Thyroid gland (tissue), 4 donors: ENCODE data around the gene USP2.

ENCODE experiments used
- CTCF ChIP-seq, 6 experiments: fragments of 200-600 bp in 3 of 6; fragments of 450-650 bp in 3 of 6; sonication (generic) in 3 of 6; IDR thresholded peaks; one replicate each; pipeline ENCODE4 v1.5.1; 2016 to 2019; ENCODE audit warnings: antibody characterized with exemption in 6 of 6, mild to moderate bottlenecking in 2 of 6, inconsistent platforms in 1 of 6, moderate library complexity in 1 of 6
- POLR2A ChIP-seq, 2 donors: fragments of 450-650 bp; IDR thresholded peaks; one replicate each; pipeline ENCODE4 v1.6.1; 2017; ENCODE audit warnings: antibody characterized with exemption in 2 of 2, mild to moderate bottlenecking in 2 of 2, moderate library complexity in 1 of 2

- TF ChIP-seq CTCF (IDR thresholded peaks at IDR 0.05) (no peak), POLR2A (IDR thresholded peaks at IDR 0.05) (no peak)
Observed at GRCh38 chr11:119306373-119306890, 75.1 kb downstream of the USP2 start.
